ENCODE data around the gene ARMC2.
"Not testable (repeated sequence)": the region's sequence is repeated elsewhere in the genome, so short reads cannot be mapped to it uniquely, and the experiment has no call there.

The ARMC2 gene

GRCh38 chr6:108960601-108961000, 112.4 kb downstream of the ARMC2 start:
- Mint-ChIP-seq H3K27me3 (no peaks in the 10 kb centered on the region), H3K4me1 (peaks cover 9% of the 10 kb centered on the region), H3K4me3 (no peak overlapping the region), H3K9me3 (no peaks in the 10 kb centered on the region), H3K36me3 (peaks cover 2% of the 10 kb centered on the region), H3K27ac (no peak overlapping the region)

DNA sequence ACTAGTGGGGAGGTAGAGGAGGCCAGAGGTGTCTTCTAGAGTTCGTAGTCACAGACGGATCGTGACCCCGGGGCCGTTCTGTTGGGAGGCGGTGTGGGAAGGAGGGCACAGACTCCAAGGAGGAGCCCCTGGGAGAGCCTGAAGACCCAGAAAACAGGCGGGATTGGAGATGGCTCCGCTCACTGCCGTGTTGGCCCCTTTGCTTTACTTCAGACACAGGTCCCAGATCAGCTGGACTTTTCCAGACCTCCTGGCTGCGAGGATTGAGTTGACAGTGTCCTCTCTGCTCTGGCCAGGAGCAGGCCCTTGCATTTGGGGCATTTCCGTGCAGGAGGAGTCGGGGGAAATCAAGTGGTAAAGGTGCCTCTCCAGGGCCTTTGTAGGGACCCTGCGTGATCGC, 112.9 kb downstream of the ARMC2 start:
- H3K27ac Mint-ChIP-seq, result no peak overlapping the region
- H3K9me3 Mint-ChIP-seq, result no peaks in the 10 kb centered on the region
- no peak overlapping the region for H3K4me3 Mint-ChIP-seq
- peaks cover 5% of the 10 kb centered on the region for H3K4me1 Mint-ChIP-seq
- peaks cover 2% of the 10 kb centered on the region for H3K36me3 Mint-ChIP-seq
- H3K27me3 Mint-ChIP-seq, result no peaks in the 10 kb centered on the region

- Mint-ChIP-seq H3K36me3 (peaks cover 2% of the 10 kb centered on the region), H3K4me1 (peaks cover 7% of the 10 kb centered on the region), H3K27ac (no peak overlapping the region), H3K27me3 (no peaks in the 10 kb centered on the region), H3K9me3 (no peaks in the 10 kb centered on the region), H3K4me3 (no peak overlapping the region)
These were observed 113.8 kb downstream of the ARMC2 start for GRCh38 chr6:108961985-108962384.

GRCh38 chr6:108966251-108966650, 118.0 kb downstream of the ARMC2 start:
- Mint-ChIP-seq H3K36me3 (peaks cover 4% of the 10 kb centered on the region), H3K9me3 (no peaks in the 10 kb centered on the region), H3K4me1 (peaks cover 4% of the 10 kb centered on the region), H3K4me3 (no peak overlapping the region), H3K27ac (no peak overlapping the region), H3K27me3 (no peaks in the 10 kb centered on the region)

- Mint-ChIP-seq H3K36me3 (peaks cover 4% of the 10 kb centered on the region), H3K4me3 (no peak overlapping the region), H3K27ac (no peak overlapping the region), H3K9me3 (no peaks in the 10 kb centered on the region), H3K27me3 (no peaks in the 10 kb centered on the region), H3K4me1 (peaks cover 4% of the 10 kb centered on the region)
These were observed 118.9 kb downstream of the ARMC2 start for GRCh38 chr6:108966855-108967755.

DNA sequence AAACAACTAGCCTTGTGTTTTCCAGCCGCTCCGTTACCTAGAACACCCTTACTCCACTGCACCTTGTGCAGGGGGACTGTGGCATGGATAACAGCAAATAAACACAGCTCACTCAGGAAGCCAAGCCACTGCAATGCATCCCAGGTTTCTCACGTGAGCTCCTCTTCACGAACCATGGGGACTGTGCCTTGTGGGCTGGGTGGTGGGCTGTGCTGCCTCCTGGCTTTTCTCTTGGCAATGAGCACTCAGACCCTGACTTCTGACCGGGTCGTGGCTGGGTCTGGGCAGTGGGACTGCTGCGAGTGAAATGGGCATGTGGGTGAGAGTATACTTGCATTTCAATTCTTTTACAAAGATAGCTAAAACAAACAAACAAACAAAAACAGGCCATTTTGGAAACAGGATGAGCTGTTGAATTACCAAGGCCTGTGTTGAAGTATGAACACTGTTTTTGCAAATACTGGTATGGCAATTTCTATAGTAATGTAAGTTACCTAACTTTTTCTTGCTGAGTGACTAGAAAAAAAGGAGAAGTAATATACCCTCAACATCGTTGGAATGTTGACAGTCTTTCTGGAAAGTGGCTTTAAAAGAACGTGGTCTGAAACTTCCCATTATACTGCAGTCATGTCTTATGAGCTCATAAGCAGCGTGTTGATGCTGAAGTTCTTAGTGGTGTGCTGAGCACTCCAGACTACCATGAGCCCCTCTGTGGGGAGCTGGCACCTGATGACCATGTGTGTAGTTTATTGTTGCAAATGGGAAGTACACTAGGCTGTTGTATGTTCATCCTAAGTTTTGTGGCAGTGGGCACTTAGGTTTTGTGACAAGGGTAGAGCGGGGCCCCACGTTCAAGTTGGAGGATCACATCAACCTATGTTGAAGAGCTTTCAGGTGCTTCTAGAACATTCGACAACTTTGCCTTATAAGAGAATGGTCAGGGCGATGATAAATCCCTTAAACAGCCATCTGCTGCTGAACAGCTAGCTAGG, 120.4 kb downstream of the ARMC2 start:
- no peaks in the 10 kb centered on the region for H3K9me3 Mint-ChIP-seq
- no peak overlapping the region for H3K4me3 Mint-ChIP-seq
- H3K36me3 Mint-ChIP-seq, result peaks cover 4% of the 10 kb centered on the region
- no peak overlapping the region for H3K27ac Mint-ChIP-seq
- no peaks in the 10 kb centered on the region for H3K27me3 Mint-ChIP-seq
- H3K4me1 Mint-ChIP-seq, result peaks cover 4% of the 10 kb centered on the region

GRCh38 chr6:108969776-108970175, 121.6 kb downstream of the ARMC2 start:
- Mint-ChIP-seq H3K9me3 (no peaks in the 10 kb centered on the region), H3K4me3 (no peak overlapping the region), H3K27me3 (no peaks in the 10 kb centered on the region), H3K27ac (no peak overlapping the region), H3K4me1 (peaks cover 4% of the 10 kb centered on the region), H3K36me3 (peaks cover 4% of the 10 kb centered on the region)

- Mint-ChIP-seq H3K27me3 (no peaks in the 10 kb centered on the region), H3K9me3 (no peaks in the 10 kb centered on the region), H3K27ac (no peak overlapping the region), H3K4me1 (no peaks in the 10 kb centered on the region), H3K36me3 (peaks cover 19% of the 10 kb centered on the region), H3K4me3 (no peak overlapping the region)
These were observed 126.0 kb downstream of the ARMC2 start for GRCh38 chr6:108974201-108974600.

- peaks cover 33% of the 10 kb centered on the region for H3K36me3 Mint-ChIP-seq
- not testable (repeated sequence) for H3K4me1 Mint-ChIP-seq, H3K27ac Mint-ChIP-seq, H3K4me3 Mint-ChIP-seq, H3K27me3 Mint-ChIP-seq
- peaks cover 14% of the 10 kb centered on the region for H3K9me3 Mint-ChIP-seq
These were observed 130.4 kb downstream of the ARMC2 start for GRCh38 chr6:108978638-108979037.

- Mint-ChIP-seq H3K27ac (no peak overlapping the region), H3K4me3 (no peak overlapping the region), H3K9me3 (peaks cover 14% of the 10 kb centered on the region), H3K27me3 (no peaks in the 10 kb centered on the region), H3K4me1 (no peaks in the 10 kb centered on the region), H3K36me3 (peaks cover 31% of the 10 kb centered on the region)
These were observed 134.2 kb downstream of the ARMC2 start for GRCh38 chr6:108982154-108983113.

DNA sequence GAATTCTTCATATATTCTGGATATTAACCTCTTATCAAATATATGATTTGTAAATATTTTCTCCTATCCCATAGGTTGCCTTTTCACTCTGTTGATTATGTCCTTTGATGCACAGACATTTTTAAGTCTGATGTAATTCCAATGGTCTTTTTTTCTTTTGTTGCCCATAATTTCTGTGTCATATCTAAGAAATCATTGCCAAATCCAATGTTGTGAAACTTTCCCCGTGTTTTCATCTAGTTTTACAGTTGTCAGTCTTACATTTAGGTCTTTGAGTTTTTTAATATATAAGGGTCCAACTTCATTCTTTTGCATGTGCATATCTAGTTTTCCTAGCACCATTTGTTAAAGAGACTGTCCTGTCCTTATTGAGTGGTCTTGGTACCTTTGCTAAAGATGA, 134.9 kb downstream of the ARMC2 start:
- H3K9me3 Mint-ChIP-seq, result peaks cover 14% of the 10 kb centered on the region
- H3K27ac Mint-ChIP-seq, result no peak overlapping the region
- no peaks in the 10 kb centered on the region for H3K27me3 Mint-ChIP-seq
- no peak overlapping the region for H3K4me3 Mint-ChIP-seq
- peaks cover 29% of the 10 kb centered on the region for H3K36me3 Mint-ChIP-seq
- no peaks in the 10 kb centered on the region for H3K4me1 Mint-ChIP-seq

GRCh38 chr6:108985301-108985700, 137.1 kb downstream of the ARMC2 start:
- H3K4me1 Mint-ChIP-seq, result no peaks in the 10 kb centered on the region
- H3K36me3 Mint-ChIP-seq, result peaks cover 26% of the 10 kb centered on the region
- no peak overlapping the region for H3K27ac Mint-ChIP-seq
- no peak overlapping the region for H3K4me3 Mint-ChIP-seq
- no peaks in the 10 kb centered on the region for H3K27me3 Mint-ChIP-seq
- H3K9me3 Mint-ChIP-seq, result peaks cover 7% of the 10 kb centered on the region

- Mint-ChIP-seq H3K9me3 (no peaks in the 10 kb centered on the region), H3K27me3 (no peaks in the 10 kb centered on the region), H3K4me3 (no peak overlapping the region), H3K27ac (no peak overlapping the region), H3K4me1 (no peaks in the 10 kb centered on the region), H3K36me3 (peaks cover 35% of the 10 kb centered on the region)
These were observed 138.9 kb downstream of the ARMC2 start for GRCh38 chr6:108987156-108987555.

DNA sequence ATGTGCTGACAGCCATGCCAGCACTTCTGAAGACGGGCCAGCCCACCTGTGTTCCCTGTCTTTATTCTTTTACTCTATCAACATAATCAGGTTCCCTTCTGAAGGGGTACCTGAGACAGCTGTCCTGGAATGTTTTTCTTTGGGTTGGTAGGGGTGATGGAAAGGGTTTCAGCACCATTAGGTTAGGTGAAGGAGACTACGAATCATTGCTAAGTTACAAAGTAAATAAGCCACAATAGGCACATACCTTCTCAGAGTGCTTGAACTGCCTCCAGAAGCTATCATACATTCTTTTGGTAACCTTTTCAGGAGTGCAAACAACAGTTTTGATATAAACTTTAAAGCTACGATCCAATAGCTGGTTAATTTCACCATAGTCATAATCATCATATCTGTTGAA, 140.1 kb downstream of the ARMC2 start:
- Mint-ChIP-seq H3K4me3 (no peak overlapping the region), H3K27me3 (no peaks in the 10 kb centered on the region), H3K4me1 (no peaks in the 10 kb centered on the region), H3K36me3 (peaks cover 30% of the 10 kb centered on the region), H3K27ac (no peak overlapping the region), H3K9me3 (no peaks in the 10 kb centered on the region)

DNA sequence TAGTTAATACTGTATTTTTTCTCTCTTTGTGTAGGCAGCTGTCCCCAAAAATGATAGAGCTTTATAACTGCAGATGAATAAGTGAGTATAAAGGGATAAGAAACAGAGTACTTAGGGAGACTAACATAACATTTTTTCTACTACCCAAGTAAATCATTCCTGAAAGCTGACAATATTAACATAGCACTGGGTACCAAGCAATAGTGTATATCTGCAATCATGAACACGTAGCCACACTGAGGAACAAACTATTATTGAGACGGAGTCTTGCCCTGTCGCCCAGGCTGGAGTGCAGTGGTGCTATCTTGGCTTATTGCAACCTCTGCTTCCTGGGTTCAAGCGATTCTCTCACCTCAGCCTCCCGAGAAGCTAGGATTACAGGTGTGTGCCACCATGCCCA, 140.5 kb downstream of the ARMC2 start:
- H3K4me1 Mint-ChIP-seq, result no peaks in the 10 kb centered on the region
- peaks cover 30% of the 10 kb centered on the region for H3K36me3 Mint-ChIP-seq
- no peak overlapping the region for H3K27ac Mint-ChIP-seq
- no peak overlapping the region for H3K4me3 Mint-ChIP-seq
- H3K9me3 Mint-ChIP-seq, result no peaks in the 10 kb centered on the region
- H3K27me3 Mint-ChIP-seq, result no peaks in the 10 kb centered on the region

Data from activated naive CD4-positive, alpha-beta T cell treated with anti-CD3 and anti-CD28 coated beads, Interleukin-2, amount 50 U/mL, for 24 hours (primary cell).